Thyroid gland (tissue), 4 donors: ENCODE measurements around the gene PTRH1. TPM values are rescaled to one million over a fixed set of nuclear protein-coding genes. Genes with fewer than 3 reads are reported as not detected.

Experiments
- DNase-seq, 2 donors: peaks; one replicate each; pipeline ENCODE4 v3.0.0-alpha.2; 2019
- H3K27ac ChIP-seq, 3 donors: fragments of 200-600 bp; sonication (generic); 1 replicate in 2 of 3; 2 replicates in 1 of 3; pipeline ENCODE4 v1.5.1; 2016 to 2019; ENCODE audit warnings: mild to moderate bottlenecking in 1 of 3, moderate library complexity in 1 of 3
- H3K27me3 ChIP-seq: fragments of 200-600 bp; sonication (generic); one replicate; pipeline ENCODE4 v1.5.1; 2019
- H3K36me3 ChIP-seq, 2 donors: fragments of 200-600 bp; sonication (generic); one replicate each; pipeline ENCODE4 v1.5.1; 2016 to 2019
- H3K4me1 ChIP-seq, 2 donors: fragments of 200-600 bp; sonication (generic); one replicate each; pipeline ENCODE4 v1.5.1; 2017 to 2019
- H3K4me3 ChIP-seq, 3 donors: fragments of 200-600 bp; sonication (generic); replicated peaks in 1 of 3; 1 replicate in 2 of 3; 2 replicates in 1 of 3; pipeline ENCODE4 v1.5.1; 2016; ENCODE audit warnings: mild to moderate bottlenecking in 1 of 3
- H3K9me3 ChIP-seq: fragments of 200-600 bp; sonication (generic); one replicate; pipeline ENCODE4 v1.5.1; 2017
- CTCF ChIP-seq, 6 experiments: fragments of 200-600 bp in 3 of 6; fragments of 450-650 bp in 3 of 6; sonication (generic) in 3 of 6; IDR thresholded peaks; one replicate each; pipeline ENCODE4 v1.5.1; 2016 to 2019; ENCODE audit warnings: antibody characterized with exemption in 6 of 6, mild to moderate bottlenecking in 2 of 6, inconsistent platforms in 1 of 6, moderate library complexity in 1 of 6
- POLR2A ChIP-seq, 2 donors: fragments of 450-650 bp; IDR thresholded peaks; one replicate each; pipeline ENCODE4 v1.6.1; 2017; ENCODE audit warnings: antibody characterized with exemption in 2 of 2, mild to moderate bottlenecking in 2 of 2, moderate library complexity in 1 of 2
- WGBS, 2 donors: methylation state at CpG; one replicate each; pipeline ENCODE4 v1.1.5; 2017; 5-methylcytosine and 5-hydroxymethylcytosine counted together
- intact Hi-C: fragments of 100-400 bp; cut with DNase I; formaldehyde crosslinking; loops from one replicate; pipeline ENCODE4 v1.15.1; 2023
- total RNA-seq, 4 donors: library from RNA; depleted of rRNA; stranded (reverse); fragments of >200 nt; gene quantifications; one replicate each; pipeline ENCODE4 v1.2.3, GENCODE V29; 2016

PTRH1 gene
- total RNA-seq, 4 donors from 2014 or later = 24.1 to 64.3 (median 43.4) TPM

GRCh38 chr9:127680846-127681245 is 34.6 kb downstream of the PTRH1 start:
- no peak for TF ChIP-seq CTCF (IDR thresholded peaks at IDR 0.05)
- no peak for TF ChIP-seq POLR2A (IDR thresholded peaks at IDR 0.05)

GRCh38 chr9:127680226-127680625 is 35.2 kb downstream of the PTRH1 start:
- no peak for DNase-seq
- Histone ChIP-seq H3K9me3 (no peaks in the 10 kb centered on the region), H3K4me3 (no peak overlapping the region), H3K27me3 (no peaks in the 10 kb centered on the region), H3K27ac (no peak overlapping the region), H3K4me1 (peaks cover 0 to 12% of the 10 kb centered on the region in 2 donors), H3K36me3 (peaks cover 33 to 36% of the 10 kb centered on the region in 2 donors)
- intact Hi-C loops = no loop called here
- no peak for TF ChIP-seq CTCF (IDR thresholded peaks at IDR 0.05)
- no peak for TF ChIP-seq POLR2A (IDR thresholded peaks at IDR 0.05)
- 90 to 94% methylated on average over 11 of the region's 11 CpGs for WGBS, 2 donors

More at GRCh38 chr9:127680846-127681245, 34.6 kb downstream of the PTRH1 start:
- Histone ChIP-seq H3K27ac (no peak overlapping the region), H3K27me3 (no peaks in the 10 kb centered on the region), H3K36me3 (peaks cover 33 to 36% of the 10 kb centered on the region in 2 donors), H3K4me1 (peaks cover 0 to 12% of the 10 kb centered on the region in 2 donors), H3K4me3 (no peak overlapping the region), H3K9me3 (no peaks in the 10 kb centered on the region)
- DNase-seq = no peak
- WGBS, 2 donors = 93 to 94% methylated on average over 9 of the region's 9 CpGs
- intact Hi-C loops = no loop called here

GRCh38 chr9:127679506-127679905 is 36.0 kb downstream of the PTRH1 start:
- Histone ChIP-seq H3K4me3 (no peak overlapping the region), H3K4me1 (peaks cover 0 to 12% of the 10 kb centered on the region in 2 donors), H3K27me3 (no peaks in the 10 kb centered on the region), H3K9me3 (no peaks in the 10 kb centered on the region), H3K36me3 (peaks cover 30 to 36% of the 10 kb centered on the region in 2 donors), H3K27ac (no peak overlapping the region)
- no peak for TF ChIP-seq POLR2A (IDR thresholded peaks at IDR 0.05)
- TF ChIP-seq CTCF (IDR thresholded peaks at IDR 0.05) = no peak
- intact Hi-C loops = no loop called here
- no peak for DNase-seq
- WGBS, 2 donors = 95% methylated on average over 2 of the region's 2 CpGs

GRCh38 chr9:127676638-127677037 is 38.8 kb downstream of the PTRH1 start:
- intact Hi-C loops = no loop called here
- H3K4me1 ChIP-seq = peaks cover 0 to under 1% of the 10 kb centered on the region in 2 donors
- peaks cover 37 to 47% of the 10 kb centered on the region in 2 donors for H3K36me3 ChIP-seq
- H3K27me3 ChIP-seq = no peaks in the 10 kb centered on the region
- TF ChIP-seq POLR2A (IDR thresholded peaks at IDR 0.05) (no peak), CTCF (IDR thresholded peaks at IDR 0.05) (no peak)
- H3K4me3 ChIP-seq = no peak overlapping the region
- no peak overlapping the region for H3K27ac ChIP-seq
- no peak for DNase-seq
- WGBS, 2 donors = 92 to 94% methylated on average over 12 of the region's 12 CpGs
- H3K9me3 ChIP-seq = no peaks in the 10 kb centered on the region

- no peaks in the 10 kb centered on the region for H3K27me3 ChIP-seq
- H3K4me1 ChIP-seq = no peaks in the 10 kb centered on the region
- TF ChIP-seq CTCF (IDR thresholded peaks at IDR 0.05) = no peak
- TF ChIP-seq POLR2A (IDR thresholded peaks at IDR 0.05) = no peak
- no peak overlapping the region for H3K27ac ChIP-seq
- intact Hi-C loops = no loop called here
- no peak for DNase-seq
- WGBS, 2 donors = 90 to 96% methylated on average over 7 of the region's 7 CpGs
- peaks cover 33 to 38% of the 10 kb centered on the region in 2 donors for H3K36me3 ChIP-seq
- no peaks in the 10 kb centered on the region for H3K9me3 ChIP-seq
- no peak overlapping the region for H3K4me3 ChIP-seq
Measured at GRCh38 chr9:127673234-127673633, 42.2 kb downstream of the PTRH1 start.
